NB4 (cell line): ENCODE measurements around the gene AKNA.

Experiments used
- CTCF ChIP-seq: IDR thresholded peaks from one replicate; pipeline ENCODE4 v1.5.1; 2012; ENCODE audit warnings: low read depth, low read length
- MYC ChIP-seq: IDR thresholded peaks from 2 replicates; pipeline ENCODE4 v1.6.1; 2011; ENCODE audit warnings: low read depth, low read length
- POLR2A ChIP-seq: IDR thresholded peaks from 2 replicates; pipeline ENCODE4 v1.6.1; 2011; ENCODE audit warnings: mild to moderate bottlenecking; ENCODE audit not compliant: insufficient read length; ENCODE audit errors: extremely low read depth

DNA sequence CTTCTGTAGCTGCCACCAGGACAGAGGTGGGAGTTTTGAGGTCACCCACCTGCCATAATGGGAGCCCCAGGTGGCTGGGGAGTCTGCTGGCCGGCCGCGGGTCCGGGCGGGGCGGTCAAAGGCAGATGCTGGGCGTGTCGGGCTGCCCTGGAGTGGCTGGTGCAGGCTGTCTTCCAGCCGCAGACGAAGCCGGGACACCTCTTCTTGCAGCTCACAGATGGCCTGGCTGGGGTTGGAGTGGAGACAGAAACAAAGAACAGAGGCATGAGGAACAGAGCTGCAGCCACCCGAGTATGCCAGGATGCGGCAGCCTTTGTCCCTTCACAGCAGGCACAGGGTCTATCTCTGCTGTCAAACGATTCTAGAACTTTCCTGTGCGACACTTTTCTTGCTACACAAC is 40.1 kb downstream of the AKNA start:
- no peak for TF ChIP-seq POLR2A
- no peak for TF ChIP-seq CTCF
- TF ChIP-seq MYC, result no peak
